NT2/D1 (cell line): ENCODE measurements around the gene C4orf50.
"Not testable (repeated sequence)": the region's sequence is repeated elsewhere in the genome, so short reads cannot be mapped to it uniquely, and the experiment has no call there.

Source experiments
- DNase-seq: peaks from one replicate; pipeline ENCODE4 v3.0.0-alpha.2; 2011; ENCODE audit warnings: low read depth, low spot score
- H3K27me3 ChIP-seq: 2 replicates; pipeline ENCODE4 v1.6.0; 2011; ENCODE audit warnings: mild to moderate bottlenecking; ENCODE audit not compliant: insufficient read length, insufficient read depth
- H3K36me3 ChIP-seq: 2 replicates; pipeline ENCODE4 v1.6.1; 2011; ENCODE audit warnings: mild to moderate bottlenecking, low read length, mixed read lengths; ENCODE audit not compliant: insufficient read depth, insufficient read length
- H3K4me1 ChIP-seq: 2 replicates; pipeline ENCODE4 v1.5.1; 2011; ENCODE audit not compliant: insufficient read depth, insufficient read length
- H3K4me3 ChIP-seq: 2 replicates; pipeline ENCODE4 v1.5.1; 2011; ENCODE audit warnings: low read depth; ENCODE audit not compliant: insufficient read length
- H3K9ac ChIP-seq: 2 replicates; pipeline ENCODE4 v1.6.0; 2011; ENCODE audit warnings: low read depth; ENCODE audit not compliant: insufficient read length
- H3K9me3 ChIP-seq: 2 replicates; pipeline ENCODE4 v1.5.1; 2011; ENCODE audit warnings: mild to moderate bottlenecking, low read length; ENCODE audit not compliant: insufficient read depth
- SUZ12 ChIP-seq: IDR thresholded peaks from 2 replicates; pipeline ENCODE4 v1.6.1; 2011; ENCODE audit not compliant: insufficient read length, insufficient read depth; ENCODE audit errors: extremely low read depth
- YY1 ChIP-seq: IDR thresholded peaks from 2 replicates; pipeline ENCODE4 v1.6.1; 2011; ENCODE audit not compliant: insufficient read length, insufficient read depth
- ZNF274 ChIP-seq: IDR thresholded peaks from 2 replicates; pipeline ENCODE4 v1.6.1; 2011; ENCODE audit warnings: mild to moderate bottlenecking, low read depth, low read length

The C4orf50 gene

GRCh38 chr4:6005175-6005574, 13.1 kb downstream of the C4orf50 start:
- Histone ChIP-seq H3K27me3 (peaks cover 15% of the 10 kb centered on the region), H3K9ac (no peak overlapping the region)
- TF ChIP-seq ZNF274 = no peak
- no peak for TF ChIP-seq SUZ12
- TF ChIP-seq YY1 = no peak

GRCh38 chr4:6003485-6003884, 14.7 kb downstream of the C4orf50 start:
- DNase-seq, H3K9ac ChIP-seq, H3K4me1 ChIP-seq, H3K9me3 ChIP-seq, H3K4me3 ChIP-seq, H3K36me3 ChIP-seq: not testable (repeated sequence)
- H3K27me3 ChIP-seq = peaks cover 16% of the 10 kb centered on the region

More at GRCh38 chr4:6005175-6005574, 13.1 kb downstream of the C4orf50 start:
- Histone ChIP-seq H3K36me3 (no peaks in the 10 kb centered on the region), H3K9me3 (no peaks in the 10 kb centered on the region), H3K4me1 (peaks cover 4% of the 10 kb centered on the region), H3K4me3 (no peak overlapping the region)
- no peak for DNase-seq

- no peak overlapping the region for H3K4me3 ChIP-seq
- no peaks in the 10 kb centered on the region for H3K4me1 ChIP-seq
- no peak for TF ChIP-seq YY1
- TF ChIP-seq ZNF274 = no peak
- no peak for TF ChIP-seq SUZ12
- H3K9ac ChIP-seq = no peak overlapping the region
- peaks cover 12% of the 10 kb centered on the region for H3K27me3 ChIP-seq
- H3K36me3 ChIP-seq = no peaks in the 10 kb centered on the region
- no peaks in the 10 kb centered on the region for H3K9me3 ChIP-seq
- DNase-seq = no peak
These were observed 15.3 kb downstream of the C4orf50 start for GRCh38 chr4:6002926-6003325.

GRCh38 chr4:6002492-6002833, 15.8 kb downstream of the C4orf50 start:
- H3K9ac ChIP-seq = no peak overlapping the region
- no peaks in the 10 kb centered on the region for H3K36me3 ChIP-seq
- H3K4me1 ChIP-seq = no peaks in the 10 kb centered on the region
- H3K9me3 ChIP-seq = no peaks in the 10 kb centered on the region
- no peak overlapping the region for H3K4me3 ChIP-seq
- H3K27me3 ChIP-seq = peaks cover 11% of the 10 kb centered on the region
- no peak for DNase-seq
- TF ChIP-seq SUZ12 = no peak
- no peak for TF ChIP-seq ZNF274
- no peak for TF ChIP-seq YY1

GRCh38 chr4:6001680-6002491, 16.3 kb downstream of the C4orf50 start:
- H3K9me3 ChIP-seq = no peaks in the 10 kb centered on the region
- TF ChIP-seq ZNF274 = no peak
- no peak for TF ChIP-seq YY1
- no peak overlapping the region for H3K4me3 ChIP-seq
- DNase-seq = no peak
- no peak overlapping the region for H3K9ac ChIP-seq
- no peaks in the 10 kb centered on the region for H3K4me1 ChIP-seq
- H3K27me3 ChIP-seq = peaks cover 6% of the 10 kb centered on the region
- H3K36me3 ChIP-seq = no peaks in the 10 kb centered on the region

- TF ChIP-seq SUZ12 = no peak
- TF ChIP-seq ZNF274 = no peak
- no peak for TF ChIP-seq YY1
- Histone ChIP-seq H3K4me1 (peaks cover 5% of the 10 kb centered on the region), H3K9me3 (no peaks in the 10 kb centered on the region), H3K27me3 (peaks cover 4% of the 10 kb centered on the region), H3K36me3 (no peaks in the 10 kb centered on the region), H3K4me3 (no peak overlapping the region), H3K9ac (no peak overlapping the region)
- no peak for DNase-seq
These were observed 18.3 kb downstream of the C4orf50 start for GRCh38 chr4:5999830-6000365.

- TF ChIP-seq YY1 (no peak), SUZ12 (no peak), ZNF274 (no peak)
- DNase-seq = no peak
- Histone ChIP-seq H3K9me3 (no peaks in the 10 kb centered on the region), H3K27me3 (peaks cover 4% of the 10 kb centered on the region), H3K36me3 (no peaks in the 10 kb centered on the region), H3K9ac (no peak overlapping the region), H3K4me1 (peaks cover 7% of the 10 kb centered on the region), H3K4me3 (no peak overlapping the region)
These were observed 18.9 kb downstream of the C4orf50 start for GRCh38 chr4:5999356-5999755.
